HPDE6-E6E7 (cell line): ENCODE data around the gene TFAP2E.

ENCODE experiments used
- DNase-seq: peaks from one replicate; pipeline ENCODE4 v3.0.0; 2011; ENCODE audit warnings: missing footprints; ENCODE audit errors: extremely low spot score

Gene TFAP2E

DNA sequence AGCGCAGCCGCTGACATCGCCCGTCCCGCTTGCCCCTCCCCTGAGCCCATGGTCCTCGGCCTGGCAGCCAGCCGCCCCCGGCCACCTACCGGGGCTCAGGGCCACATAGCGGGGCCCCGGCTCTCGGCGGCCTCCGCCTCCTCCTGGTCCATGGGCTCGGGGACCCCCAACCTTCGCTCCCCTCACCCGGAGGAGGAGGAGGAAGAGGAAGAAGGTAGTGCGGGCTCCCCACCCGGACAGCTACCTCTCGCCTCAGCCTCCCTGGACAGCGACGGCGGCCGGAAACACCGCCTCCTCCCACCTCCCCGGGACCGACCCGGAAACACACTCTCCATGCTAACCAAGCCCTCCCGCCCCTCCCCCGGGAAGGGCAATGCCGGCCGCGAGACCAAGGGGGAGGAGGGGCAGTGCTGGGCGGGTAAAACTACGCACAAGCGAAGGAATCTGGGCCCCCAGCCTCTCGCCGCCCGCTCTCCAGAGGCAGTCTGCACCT lies 15.9 kb upstream of the TFAP2E start, which contains the start of gene KIAA0319L:
TSS of gene KIAA0319L (minus strand) at position 286 of the 493 bp plus-strand sequence. CDS start 2,912 bp downstream, outside the sequence.
- DNase-seq = peak; percentile 79

DNA sequence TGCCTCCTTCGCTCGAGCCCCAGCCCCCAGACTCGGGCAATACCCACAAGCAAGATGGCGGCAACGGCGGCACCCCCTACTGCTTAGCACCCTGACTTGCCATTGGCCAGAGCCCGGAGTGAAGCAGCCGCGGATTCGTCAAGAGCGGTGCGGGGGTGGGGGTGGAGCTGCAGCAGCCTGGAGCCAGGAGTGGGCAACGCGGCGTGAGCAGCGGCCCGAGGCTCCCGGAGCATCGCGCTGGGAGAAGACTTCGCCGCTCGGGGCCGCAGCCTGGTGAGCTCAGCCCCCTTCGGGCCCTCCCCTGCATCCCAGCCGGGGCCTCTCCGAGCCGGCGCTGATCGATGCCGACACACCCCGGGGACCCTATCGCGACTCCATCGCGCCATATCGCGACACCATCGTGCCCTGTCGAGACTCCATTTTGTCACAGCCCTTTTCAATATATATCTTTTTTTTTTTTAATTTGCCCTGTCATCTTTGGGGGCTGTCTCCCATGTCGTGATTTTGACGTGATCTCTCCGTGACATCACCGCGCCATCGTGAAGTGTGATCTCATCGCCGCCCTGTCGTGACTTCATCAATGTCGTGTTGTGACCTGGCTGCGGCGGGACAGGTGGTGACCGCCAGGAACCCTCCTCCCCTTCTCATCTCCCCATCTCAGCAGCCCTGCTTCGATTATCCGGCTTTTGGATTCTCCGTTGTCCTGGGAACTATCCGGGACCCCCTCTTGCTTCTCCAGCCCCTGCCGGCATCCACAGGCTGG lies 15.3 kb upstream of the TFAP2E start, which contains the start of gene NCDN:
TSS of gene NCDN (plus strand) at position 189 of the 763 bp plus-strand sequence. CDS start at position 581, 392 bp downstream.
- peak; percentile 97 for DNase-seq

DNA sequence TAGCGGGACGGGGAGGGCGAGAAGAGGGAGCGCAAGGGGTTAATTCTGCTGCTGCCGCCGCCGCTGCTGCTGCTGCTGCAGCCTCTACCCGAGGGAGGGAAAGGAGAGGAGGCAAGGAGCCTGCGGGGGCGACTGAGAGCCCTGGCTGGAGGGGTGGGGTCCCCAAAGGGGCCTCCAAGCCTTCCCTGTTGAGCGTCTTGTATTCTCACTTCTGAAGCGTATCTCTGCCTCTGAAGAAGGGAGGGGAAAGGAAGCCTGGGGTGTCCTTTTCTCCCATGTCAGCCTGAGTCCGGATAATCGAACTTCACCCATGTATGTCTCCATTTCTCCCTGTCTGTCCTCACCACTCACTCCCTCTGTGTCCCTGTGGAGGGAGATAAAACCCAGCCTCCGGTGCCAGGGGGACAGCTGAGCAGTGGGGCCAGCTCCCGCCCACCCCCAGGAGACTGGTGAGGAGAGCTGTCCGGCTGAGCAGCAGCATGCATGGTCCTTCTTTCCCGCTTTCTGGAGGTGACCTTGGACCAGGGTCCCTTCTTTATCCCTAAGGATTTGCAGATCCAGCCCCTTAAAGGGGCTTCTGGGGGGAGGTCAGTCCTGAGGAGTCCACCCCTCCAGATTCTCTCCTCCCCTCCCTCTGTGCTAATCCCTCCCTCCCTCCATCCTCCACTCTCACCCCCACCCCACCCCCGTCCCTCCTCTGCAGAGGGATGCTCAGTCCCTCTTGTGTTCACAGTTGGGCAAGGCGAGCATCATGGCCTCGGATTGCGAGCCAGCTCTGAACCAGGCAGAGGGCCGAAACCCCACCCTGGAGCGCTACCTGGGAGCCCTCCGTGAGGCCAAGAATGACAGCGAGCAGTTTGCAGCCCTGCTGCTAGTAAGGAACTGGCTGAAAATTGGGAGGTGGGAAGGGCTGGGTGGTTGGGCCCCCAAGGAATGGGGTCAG lies 14.5 kb upstream of the TFAP2E start:
- DNase-seq = no peak

DNA sequence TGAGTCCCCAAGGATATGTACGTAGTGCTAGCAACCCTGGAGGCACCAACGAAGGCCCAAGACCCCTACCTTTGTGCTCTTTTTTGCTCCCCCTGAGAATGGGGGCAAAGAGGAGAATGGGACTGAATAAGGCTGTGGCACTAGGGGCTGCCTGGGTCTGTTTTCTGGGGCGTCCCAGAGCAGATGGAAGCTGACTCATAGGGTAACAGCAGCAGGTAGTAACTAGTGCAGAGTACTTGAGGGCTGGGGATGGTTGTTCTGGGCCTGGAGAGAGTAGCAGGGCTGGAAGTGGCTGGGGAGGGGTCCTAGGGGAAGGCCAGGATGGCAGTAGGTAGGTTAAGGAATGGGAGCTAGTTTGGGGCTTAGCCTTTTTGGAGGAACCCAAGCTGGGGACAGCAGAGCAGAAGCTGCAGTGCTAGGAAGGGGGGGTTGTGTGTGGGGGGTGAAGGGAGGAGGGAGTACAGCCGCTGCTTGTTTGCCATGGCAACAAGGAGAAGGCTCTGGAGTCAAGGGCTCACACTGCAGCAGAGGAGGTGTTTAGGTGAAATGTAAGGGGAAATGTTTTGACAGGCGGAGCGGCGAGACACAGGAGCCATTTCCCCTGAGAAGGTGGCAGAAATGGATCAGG lies 13.7 kb upstream of the TFAP2E start:
- no peak for DNase-seq

DNA sequence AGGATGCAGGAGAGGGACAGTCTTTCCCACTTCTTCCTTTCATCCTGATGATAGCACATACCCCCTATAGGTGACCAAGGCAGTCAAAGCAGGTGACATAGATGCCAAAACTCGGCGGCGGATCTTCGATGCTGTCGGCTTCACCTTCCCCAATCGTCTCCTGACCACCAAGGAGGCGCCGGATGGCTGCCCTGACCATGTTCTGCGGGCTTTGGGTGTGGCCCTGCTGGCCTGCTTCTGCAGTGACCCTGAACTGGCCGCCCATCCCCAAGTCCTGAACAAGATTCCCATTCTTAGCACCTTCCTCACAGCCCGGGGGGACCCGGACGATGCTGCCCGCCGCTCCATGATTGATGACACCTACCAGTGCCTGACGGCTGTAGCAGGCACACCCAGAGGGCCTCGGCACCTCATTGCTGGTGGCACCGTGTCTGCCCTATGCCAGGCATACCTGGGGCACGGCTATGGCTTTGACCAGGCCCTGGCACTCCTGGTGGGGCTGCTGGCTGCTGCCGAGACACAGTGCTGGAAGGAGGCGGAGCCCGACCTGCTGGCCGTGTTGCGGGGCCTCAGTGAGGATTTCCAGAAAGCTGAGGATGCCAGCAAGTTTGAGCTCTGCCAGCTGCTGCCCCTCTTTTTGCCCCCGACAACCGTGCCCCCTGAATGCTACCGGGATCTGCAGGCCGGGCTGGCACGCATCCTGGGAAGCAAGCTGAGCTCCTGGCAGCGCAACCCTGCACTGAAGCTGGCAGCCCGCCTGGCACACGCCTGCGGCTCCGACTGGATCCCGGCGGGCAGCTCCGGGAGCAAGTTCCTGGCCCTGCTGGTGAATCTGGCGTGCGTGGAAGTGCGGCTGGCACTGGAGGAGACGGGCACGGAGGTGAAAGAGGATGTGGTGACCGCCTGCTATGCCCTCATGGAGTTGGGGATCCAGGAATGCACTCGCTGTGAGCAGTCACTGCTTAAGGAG lies 12.6 kb upstream of the TFAP2E start:
- DNase-seq = no peak

DNA sequence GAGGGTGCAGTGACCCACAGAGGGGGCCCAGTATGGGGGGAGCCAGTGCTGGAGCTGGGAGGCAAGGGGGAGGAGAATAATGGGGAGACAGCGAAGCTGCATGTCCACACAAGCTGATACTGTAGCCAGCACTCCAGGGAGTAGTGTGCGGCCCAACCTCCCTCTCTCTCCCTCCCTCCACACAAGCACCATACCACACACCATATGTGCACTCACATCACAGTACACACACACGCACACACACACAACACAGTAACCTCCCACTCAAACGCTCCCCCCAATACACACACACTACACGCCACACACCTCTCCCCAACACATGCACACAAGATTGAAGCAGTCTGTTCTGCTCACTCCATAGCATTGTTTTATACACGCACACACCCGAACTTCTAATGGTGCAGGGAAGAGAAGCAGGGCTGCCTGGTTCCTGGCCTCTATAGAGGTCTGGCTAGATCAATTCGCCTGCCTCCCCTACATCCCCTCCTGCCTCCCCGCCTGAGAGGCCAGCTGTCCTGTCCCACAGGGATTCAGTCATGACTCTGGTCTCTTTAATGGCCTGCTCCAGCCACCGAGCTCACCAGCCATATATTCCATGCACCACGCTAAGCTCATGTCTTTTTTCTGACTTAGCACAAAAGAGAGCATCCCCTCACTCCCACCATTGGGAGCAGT lies 11.7 kb upstream of the TFAP2E start:
- no peak for DNase-seq

DNA sequence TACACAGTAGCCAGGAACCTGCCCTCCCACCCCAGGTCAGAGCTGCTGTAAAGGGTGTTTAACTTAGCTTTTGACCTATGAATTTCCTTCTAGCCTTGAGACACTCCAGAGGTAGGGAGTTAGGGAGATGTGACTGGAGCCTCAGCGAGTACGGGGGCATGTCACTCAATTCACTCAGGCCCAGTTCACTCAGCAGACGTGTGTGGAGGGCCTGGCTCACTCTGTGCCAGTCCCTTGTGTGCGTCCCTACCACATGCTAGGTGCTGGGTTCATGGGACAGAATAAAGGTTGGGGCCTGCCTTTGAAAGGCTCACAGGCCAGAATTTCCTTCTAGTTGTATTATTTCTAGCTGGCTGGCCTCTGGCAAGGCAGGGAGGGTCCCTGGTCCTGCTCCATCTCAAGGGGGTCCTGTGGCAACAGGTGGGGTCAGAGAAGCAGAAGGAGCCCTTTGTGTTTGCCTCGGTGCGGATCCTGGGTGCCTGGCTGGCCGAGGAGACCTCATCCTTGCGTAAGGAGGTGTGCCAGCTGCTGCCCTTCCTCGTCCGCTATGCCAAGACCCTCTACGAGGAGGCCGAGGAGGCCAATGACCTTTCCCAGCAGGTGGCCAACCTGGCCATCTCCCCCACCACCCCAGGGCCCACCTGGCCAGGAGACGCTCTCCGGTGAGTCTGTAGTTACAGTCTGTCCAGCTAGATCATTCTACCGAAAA lies 11.0 kb upstream of the TFAP2E start:
- no peak for DNase-seq

DNA sequence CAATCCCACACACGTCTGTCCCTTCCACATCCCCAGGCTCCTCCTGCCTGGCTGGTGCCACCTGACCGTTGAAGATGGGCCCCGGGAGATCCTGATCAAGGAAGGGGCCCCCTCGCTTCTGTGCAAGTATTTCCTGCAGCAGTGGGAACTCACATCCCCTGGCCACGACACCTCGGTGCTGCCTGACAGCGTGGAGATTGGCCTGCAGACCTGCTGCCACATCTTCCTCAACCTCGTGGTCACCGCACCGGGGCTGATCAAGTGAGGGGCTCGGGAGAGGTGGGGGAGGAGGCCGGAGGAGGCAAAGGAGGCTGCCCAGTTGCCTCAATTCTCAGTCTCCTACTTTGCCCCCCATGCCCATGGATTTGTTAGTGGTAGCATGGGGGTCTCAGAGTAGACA lies 9.9 kb upstream of the TFAP2E start:
- DNase-seq = no peak

DNA sequence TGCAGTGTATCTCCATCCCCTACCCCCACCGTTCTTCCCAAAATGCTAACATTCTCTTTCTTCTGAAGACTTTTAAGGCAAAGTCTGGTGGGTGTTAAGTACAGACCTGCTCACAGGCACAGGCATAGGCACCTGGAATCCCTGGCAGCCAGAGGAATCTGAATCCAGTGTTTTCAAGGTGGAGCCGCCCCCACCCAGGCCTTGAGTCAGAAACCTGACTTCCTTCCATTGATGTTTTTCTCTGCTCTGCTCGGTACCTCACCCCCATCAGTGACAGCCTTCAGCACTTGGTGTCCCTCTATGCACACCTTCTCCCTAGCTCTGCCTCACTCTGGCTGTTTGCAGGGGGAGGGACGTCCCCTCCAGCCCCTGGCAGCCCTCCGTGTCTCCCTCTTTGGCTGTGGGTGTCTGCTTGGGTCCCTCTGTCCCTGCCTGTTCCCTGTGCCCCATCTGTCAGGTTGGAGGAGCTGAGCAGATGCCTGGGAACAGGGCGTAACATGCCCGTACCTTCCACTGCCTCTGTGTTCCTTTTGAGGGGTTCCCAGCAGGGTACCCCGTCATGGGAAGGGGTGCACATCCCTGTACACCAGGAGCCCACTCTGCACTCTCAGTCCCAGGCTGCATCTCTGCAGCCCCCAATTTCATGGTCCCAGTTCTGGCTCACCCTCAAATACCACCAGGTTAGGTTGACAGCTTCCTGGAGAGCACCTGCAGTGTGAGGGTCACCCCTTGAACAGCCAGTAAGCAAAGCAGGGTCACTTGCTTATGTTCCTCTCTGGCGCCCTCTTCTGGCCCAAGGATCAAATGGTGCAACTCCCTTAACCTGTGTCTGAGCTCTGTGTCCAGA lies 8.9 kb upstream of the TFAP2E start:
- peak; percentile 85 for DNase-seq

DNA sequence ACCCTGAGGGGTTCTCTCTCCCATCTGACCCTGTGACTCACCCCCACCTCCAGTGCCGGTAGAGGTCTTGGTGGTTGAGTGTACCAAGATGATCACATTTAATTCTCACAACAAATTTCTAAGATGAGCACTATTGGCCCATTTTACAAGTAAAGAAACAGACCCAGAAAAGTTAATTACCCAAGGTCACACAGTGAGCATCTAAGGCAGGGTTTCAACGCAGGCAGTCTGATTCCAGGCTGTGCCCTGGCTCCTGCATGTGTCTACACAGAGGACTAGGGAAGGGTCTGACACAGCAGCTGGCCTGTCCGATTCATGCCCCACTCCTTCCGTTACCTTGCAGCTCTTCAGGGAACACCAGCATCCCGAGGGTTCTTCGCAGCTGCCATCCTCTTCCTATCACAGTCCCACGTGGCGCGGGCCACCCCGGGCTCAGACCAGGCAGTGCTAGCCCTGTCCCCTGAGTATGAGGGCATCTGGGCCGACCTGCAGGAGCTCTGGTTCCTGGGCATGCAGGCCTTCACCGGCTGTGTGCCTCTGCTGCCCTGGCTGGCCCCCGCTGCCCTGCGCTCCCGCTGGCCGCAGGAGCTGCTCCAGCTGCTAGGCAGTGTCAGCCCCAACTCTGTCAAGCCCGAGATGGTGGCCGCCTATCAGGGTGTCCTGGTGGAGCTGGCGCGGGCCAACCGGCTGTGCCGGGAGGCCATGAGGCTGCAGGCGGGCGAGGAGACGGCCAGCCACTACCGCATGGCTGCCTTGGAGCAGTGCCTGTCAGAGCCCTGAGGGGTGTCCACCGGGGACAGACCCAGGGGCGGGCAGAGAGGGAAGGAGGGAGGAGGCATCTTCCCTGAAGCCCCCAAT lies 8.0 kb upstream of the TFAP2E start:
- no peak for DNase-seq

DNA sequence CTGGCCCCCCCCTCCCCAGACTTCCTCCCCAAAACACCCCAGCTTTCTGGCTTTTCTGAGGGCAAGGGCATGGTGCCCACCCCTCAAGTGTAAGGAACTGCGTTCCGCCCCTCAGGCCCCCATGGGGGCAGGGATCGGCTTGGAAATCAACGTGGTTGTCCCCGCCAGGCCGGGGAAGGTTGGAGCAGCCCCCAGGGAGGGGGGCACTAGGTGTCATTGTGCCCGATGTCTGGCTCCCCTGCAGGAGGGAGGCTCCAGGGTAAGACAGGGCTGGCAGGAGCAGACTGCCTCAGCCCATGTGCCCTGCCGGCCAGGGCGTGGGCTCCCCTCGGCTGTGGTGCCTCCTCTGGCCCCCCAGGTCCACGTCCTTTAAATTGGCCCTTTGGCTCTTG lies 7.4 kb upstream of the TFAP2E start:
- DNase-seq = no peak

DNA sequence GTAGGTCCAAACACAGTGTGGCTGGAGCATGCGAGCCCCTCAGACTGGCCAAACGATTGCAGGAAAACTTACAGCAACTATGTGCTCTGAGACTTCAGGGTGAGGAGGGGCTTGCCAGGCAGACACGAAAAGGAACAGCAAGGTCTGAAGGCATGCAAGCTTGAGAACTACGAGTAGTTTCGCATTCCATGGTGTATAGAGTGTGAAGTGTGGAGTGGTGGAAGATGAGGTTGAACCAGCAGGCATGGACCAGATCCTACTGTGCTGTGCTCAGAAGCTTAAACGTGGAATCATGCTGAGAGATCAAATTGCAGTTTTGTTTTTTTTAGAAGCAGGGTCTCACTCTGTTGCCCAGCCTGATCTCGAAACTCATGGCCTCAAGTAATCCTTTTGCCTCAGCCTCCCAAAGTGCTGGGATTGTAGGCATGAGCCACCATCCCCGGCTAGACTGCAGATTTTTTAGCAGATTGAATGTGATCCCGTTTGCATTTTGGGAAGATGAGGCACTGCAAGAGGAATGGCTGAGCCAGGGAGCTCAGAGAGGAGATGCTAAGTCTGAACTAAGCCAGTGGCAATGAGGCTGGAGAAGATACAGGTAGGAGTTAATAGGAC lies 5.1 kb upstream of the TFAP2E start:
- DNase-seq = no peak

DNA sequence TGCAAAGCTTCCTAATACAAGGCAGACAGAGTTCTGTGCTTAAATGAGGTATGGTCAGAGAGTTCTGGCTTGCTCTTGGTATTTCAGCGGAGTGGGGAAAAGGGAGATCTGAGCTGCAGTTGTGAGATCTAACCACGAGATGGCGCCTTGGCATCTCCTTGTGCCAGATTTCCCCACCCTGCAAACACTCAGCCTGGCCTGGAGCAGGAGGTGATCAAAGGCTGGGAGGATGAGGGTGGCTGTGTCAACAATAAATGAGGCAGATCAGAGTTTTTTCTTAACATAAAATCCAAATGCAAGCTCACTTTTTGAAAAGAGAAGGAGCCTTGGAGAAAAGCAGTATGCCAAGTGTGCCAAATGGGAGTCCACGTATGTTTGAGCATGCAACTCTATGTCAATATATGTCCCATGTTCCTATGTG lies 4.1 kb upstream of the TFAP2E start:
- peak; percentile 78 for DNase-seq

DNA sequence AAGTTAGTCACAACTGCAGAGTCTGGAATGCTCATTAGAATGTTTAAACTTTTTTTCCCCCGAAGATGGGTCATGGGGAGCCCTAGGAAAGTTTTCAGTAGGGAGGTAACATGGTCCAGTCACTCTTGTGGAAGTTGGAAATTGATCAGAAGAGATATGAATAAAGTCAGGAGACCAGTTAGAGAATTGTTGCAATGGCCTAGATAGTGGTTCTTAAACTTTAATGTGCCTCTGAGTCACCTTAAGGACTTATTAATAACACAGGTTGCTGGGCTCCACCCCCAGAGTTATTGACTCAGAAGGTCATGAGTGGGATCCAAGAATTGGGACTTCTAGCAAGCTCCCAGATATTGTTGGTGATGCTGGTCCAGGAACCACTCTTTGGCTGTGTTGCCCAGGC lies 3.2 kb upstream of the TFAP2E start:
- DNase-seq = no peak

DNA sequence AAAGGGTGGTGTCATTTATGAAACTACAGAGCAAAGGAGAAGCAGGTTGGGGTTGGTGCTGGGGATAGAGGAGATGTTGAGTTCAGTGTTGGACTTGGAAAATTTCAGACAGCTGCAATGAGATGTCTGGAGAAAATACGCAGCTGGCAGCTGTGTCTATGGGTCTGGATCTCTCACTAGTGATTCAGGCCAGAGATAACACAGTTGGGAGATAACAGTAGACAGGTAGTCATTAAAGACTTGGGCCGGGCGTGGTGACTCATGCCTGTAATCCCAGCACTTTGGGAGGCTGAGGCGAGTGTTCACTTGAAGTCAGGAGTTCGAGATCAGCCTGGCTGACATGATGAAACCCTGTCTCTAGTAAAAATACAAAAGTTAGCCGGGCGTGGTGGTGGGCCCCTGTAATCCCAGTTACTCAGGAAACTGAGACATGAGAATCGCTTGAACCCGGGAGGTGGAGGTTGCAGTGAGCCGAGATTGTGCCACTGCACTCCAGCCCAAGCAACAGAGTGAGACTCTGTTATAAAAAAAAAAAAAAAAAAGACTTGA lies 2.5 kb upstream of the TFAP2E start:
- no peak for DNase-seq

DNA sequence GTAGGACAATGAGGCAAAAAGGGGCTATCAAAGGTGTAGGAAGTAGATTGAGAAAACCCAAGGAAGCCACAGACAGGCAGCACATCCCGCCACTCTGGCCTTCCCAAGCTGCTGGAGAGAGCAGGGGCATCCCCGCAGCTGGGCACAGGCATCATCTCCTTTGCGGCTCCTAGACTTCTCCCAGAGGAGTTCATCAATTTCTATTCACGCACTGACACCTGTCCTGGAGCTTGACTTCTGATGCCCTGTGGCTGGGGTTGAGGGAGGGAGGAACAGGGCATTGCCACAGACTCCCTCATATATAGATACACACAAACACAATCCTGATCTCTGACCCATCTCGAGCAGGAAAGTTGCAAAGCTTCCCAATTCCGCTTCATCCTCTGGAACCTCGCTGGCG lies 1.9 kb upstream of the TFAP2E start:
- no peak for DNase-seq

DNA sequence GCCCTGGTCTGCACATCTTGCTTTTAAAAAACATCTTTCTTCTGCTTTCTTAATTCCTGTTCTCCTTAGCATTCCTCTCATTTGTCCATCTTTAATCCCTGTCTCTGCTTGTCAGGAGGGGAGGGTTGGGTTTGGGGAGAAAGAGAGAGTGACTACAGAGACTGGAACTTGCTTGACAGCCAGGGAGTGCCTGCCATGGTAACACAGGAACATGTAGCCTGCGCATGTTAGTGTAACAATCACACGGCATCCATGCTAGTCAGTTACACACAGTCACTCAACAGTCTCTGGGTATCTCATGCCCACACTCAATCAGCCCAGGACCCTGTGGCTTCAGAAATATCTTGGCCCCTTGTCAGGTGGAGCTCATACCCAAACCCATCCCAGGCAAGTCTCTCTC lies 818 bp upstream of the TFAP2E start:
- DNase-seq = no peak
